Effector memory CD4-positive, alpha-beta T cell (primary cell): Measurements from ENCODE around the gene GREM2.
A peak's percentile ranks its signal among the peaks of the same experiment; 100 is the strongest.

Experiments used
- DNase-seq, 3 donors: peaks; one replicate each; pipeline ENCODE4 v3.0.0-alpha.2; 2020
- H3K27ac ChIP-seq: 2 replicates; pipeline ENCODE4 v1.7.0; 2013; ENCODE audit warnings: mild to moderate bottlenecking, low read length, moderate library complexity; ENCODE audit not compliant: insufficient read depth, poor library complexity, severe bottlenecking
- H3K27me3 ChIP-seq: replicated peaks from 2 replicates; pipeline ENCODE4 v1.7.0; 2013; ENCODE audit warnings: mild to moderate bottlenecking, low read length; ENCODE audit not compliant: insufficient read depth, control insufficient read depth, poor library complexity, severe bottlenecking
- H3K36me3 ChIP-seq: 2 replicates; pipeline ENCODE4 v1.7.0; 2013; ENCODE audit warnings: mild to moderate bottlenecking, low read length, moderate library complexity; ENCODE audit not compliant: control insufficient read depth, insufficient read depth
- H3K4me1 ChIP-seq: 2 replicates; pipeline ENCODE4 v1.7.0; 2013; ENCODE audit warnings: low read length, mild to moderate bottlenecking; ENCODE audit not compliant: control insufficient read depth, insufficient read depth, poor library complexity, severe bottlenecking
- H3K4me3 ChIP-seq: 2 replicates; pipeline ENCODE4 v1.7.0; 2013; ENCODE audit warnings: low read length, low read depth, mild to moderate bottlenecking; ENCODE audit not compliant: insufficient read depth, poor library complexity, severe bottlenecking
- H3K9me3 ChIP-seq: 2 replicates; pipeline ENCODE4 v1.7.0; 2013; ENCODE audit warnings: mild to moderate bottlenecking, low read length, moderate library complexity; ENCODE audit not compliant: control insufficient read depth

Gene GREM2

GRCh38 chr1:240610636-240611035, 1.3 kb downstream of the GREM2 start:
- Histone ChIP-seq H3K4me1 (no peaks in the 10 kb centered on the region), H3K9me3 (no peaks in the 10 kb centered on the region), H3K27ac (no peak overlapping the region), H3K27me3 (no peaks in the 10 kb centered on the region), H3K4me3 (peak overlapping the region; percentile 60), H3K36me3 (no peaks in the 10 kb centered on the region)
- DNase-seq = no peak

GRCh38 chr1:240609527-240610060, 2.4 kb downstream of the GREM2 start:
- DNase-seq = no peak
- Histone ChIP-seq H3K27me3 (no peaks in the 10 kb centered on the region), H3K4me1 (no peaks in the 10 kb centered on the region), H3K27ac (no peak overlapping the region), H3K36me3 (no peaks in the 10 kb centered on the region), H3K9me3 (no peaks in the 10 kb centered on the region), H3K4me3 (no peak overlapping the region)

DNA sequence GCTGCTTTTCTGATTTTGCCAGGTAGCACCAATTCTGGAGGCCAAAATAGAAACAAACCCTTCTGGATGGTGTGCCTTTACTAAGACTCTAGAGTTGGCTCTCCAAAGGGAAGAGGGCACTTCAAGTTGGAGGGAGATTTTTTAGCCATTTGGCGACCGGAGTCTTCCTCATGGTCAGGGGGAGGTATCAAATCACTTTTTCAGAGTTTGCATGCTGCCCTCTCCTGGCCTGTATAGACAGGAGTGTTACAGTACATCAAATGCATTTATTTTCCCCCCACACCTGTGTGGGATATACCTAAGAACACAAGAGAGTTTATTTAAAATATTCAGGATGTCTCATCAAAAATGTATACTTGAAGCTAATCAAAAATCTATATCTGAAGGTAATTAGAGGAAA, 3.2 kb downstream of the GREM2 start:
- Histone ChIP-seq H3K27me3 (no peaks in the 10 kb centered on the region), H3K4me3 (no peak overlapping the region), H3K36me3 (no peaks in the 10 kb centered on the region), H3K4me1 (no peaks in the 10 kb centered on the region), H3K27ac (no peak overlapping the region), H3K9me3 (no peaks in the 10 kb centered on the region)
- DNase-seq = no peak

DNA sequence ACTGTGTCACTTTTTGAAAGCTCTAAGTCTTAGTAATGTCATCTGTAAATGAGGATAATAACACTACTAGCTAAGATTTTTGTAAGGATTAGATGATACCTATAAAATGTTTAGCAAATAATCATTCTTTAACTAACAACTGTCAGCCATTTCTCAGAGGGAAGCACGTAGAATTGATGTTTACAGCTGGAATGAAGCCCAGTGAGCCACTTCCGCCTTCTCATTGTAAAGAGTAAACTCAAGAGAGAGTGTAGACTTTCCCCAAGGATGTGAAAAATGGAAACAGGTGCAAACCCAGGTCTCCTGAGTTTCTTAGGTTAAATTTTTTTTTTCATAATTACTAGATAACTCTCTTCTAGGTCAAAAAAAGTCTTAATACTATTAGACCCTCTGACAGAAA, 4.9 kb downstream of the GREM2 start:
- no peaks in the 10 kb centered on the region for H3K36me3 ChIP-seq
- no peak for DNase-seq
- H3K9me3 ChIP-seq = no peaks in the 10 kb centered on the region
- no peak overlapping the region for H3K27ac ChIP-seq
- no peaks in the 10 kb centered on the region for H3K27me3 ChIP-seq
- no peaks in the 10 kb centered on the region for H3K4me1 ChIP-seq
- no peak overlapping the region for H3K4me3 ChIP-seq

DNA sequence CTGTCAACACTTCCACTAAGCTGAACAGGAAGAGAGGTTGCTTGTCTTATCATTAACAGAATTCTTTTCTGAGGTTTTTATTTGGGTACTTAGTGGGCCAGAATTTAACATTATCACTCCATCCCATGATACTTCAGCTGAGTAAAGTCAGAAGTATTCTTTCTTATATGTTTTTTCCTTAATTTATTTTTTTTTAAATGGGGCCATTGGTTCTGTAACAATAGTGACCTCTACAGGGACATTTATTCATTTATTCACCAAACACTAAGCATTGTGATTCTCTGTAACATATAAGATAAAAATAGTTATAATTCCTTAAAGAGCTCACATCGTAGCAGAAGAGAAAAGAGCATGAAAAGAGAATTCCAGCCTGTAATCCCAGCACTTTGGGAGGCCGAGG, 9.8 kb downstream of the GREM2 start:
- H3K4me1 ChIP-seq = no peaks in the 10 kb centered on the region
- no peak overlapping the region for H3K4me3 ChIP-seq
- no peak overlapping the region for H3K27ac ChIP-seq
- H3K9me3 ChIP-seq = no peaks in the 10 kb centered on the region
- H3K27me3 ChIP-seq = no peaks in the 10 kb centered on the region
- DNase-seq = no peak
- no peaks in the 10 kb centered on the region for H3K36me3 ChIP-seq

- Histone ChIP-seq H3K27ac (no peak overlapping the region), H3K4me3 (no peak overlapping the region), H3K9me3 (no peaks in the 10 kb centered on the region), H3K27me3 (no peaks in the 10 kb centered on the region), H3K36me3 (no peaks in the 10 kb centered on the region), H3K4me1 (no peaks in the 10 kb centered on the region)
- no peak for DNase-seq
Observed at GRCh38 chr1:240599830-240600229, 12.1 kb downstream of the GREM2 start.

DNA sequence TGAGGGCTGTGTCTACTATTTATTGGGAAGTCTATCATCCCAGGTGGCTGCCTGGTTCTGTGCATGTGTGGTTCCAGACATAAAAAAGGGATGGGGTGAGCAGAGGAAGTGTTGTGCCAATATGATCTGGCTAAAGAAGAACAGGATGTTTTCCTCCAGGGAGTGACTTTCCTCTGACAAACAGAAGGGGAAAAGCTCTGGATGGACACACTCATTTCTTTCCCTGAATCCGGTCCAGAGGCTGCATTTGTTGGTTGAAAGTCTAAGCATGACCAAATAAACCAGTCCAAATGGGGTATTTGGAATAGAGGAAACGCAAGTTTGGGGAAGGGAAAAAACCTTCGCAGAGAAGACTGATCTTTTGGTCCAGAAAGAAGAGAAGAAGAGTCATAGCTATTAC, 12.7 kb downstream of the GREM2 start:
- H3K27me3 ChIP-seq = no peaks in the 10 kb centered on the region
- no peaks in the 10 kb centered on the region for H3K9me3 ChIP-seq
- no peaks in the 10 kb centered on the region for H3K4me1 ChIP-seq
- H3K36me3 ChIP-seq = no peaks in the 10 kb centered on the region
- H3K4me3 ChIP-seq = no peak overlapping the region
- DNase-seq = no peak
- no peak overlapping the region for H3K27ac ChIP-seq

DNA sequence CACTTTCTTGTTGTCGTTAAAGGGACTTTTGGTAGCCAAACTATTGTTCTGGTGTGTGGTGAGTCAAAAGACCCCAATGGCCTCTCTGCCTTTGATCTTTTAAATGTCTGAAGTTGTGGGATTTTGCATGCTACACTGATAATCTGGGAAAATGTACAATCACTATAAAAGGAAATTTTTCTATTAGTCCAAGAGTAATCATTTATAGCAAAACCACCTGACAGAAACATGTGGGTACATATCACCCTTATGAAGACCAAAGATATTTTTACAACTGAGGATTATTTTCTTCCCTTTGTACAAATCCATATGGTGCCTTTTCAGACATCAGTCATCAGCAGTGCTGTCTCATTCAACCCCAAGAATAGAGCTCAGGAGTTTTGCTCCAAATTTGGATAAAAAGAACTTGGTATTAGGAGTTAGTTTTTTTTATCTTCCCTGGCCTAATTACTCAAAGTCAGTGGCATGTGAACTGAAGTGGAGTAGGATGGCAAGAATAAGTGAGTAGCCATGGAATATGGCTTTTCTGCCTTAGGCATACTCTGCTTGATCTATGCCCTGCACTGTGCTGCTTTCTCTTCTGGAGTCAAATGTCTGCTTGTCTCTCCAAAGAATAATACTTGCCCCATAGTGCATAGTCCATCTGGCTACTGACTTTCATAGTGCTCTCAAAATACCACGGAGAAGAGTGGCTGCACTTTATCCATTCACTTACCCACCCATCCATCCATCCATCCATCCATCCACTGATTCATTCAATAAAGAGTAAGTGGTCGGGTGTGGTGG, 13.5 kb downstream of the GREM2 start:
- H3K36me3 ChIP-seq = no peaks in the 10 kb centered on the region
- no peak overlapping the region for H3K27ac ChIP-seq
- no peaks in the 10 kb centered on the region for H3K27me3 ChIP-seq
- H3K4me1 ChIP-seq = no peaks in the 10 kb centered on the region
- H3K4me3 ChIP-seq = no peak overlapping the region
- no peaks in the 10 kb centered on the region for H3K9me3 ChIP-seq
- no peak for DNase-seq

GRCh38 chr1:240597153-240597745, 14.7 kb downstream of the GREM2 start:
- H3K9me3 ChIP-seq = no peaks in the 10 kb centered on the region
- H3K4me1 ChIP-seq = peaks cover 2% of the 10 kb centered on the region
- H3K4me3 ChIP-seq = no peak overlapping the region
- H3K27ac ChIP-seq = no peak overlapping the region
- no peaks in the 10 kb centered on the region for H3K27me3 ChIP-seq
- DNase-seq = no peak
- no peaks in the 10 kb centered on the region for H3K36me3 ChIP-seq

DNA sequence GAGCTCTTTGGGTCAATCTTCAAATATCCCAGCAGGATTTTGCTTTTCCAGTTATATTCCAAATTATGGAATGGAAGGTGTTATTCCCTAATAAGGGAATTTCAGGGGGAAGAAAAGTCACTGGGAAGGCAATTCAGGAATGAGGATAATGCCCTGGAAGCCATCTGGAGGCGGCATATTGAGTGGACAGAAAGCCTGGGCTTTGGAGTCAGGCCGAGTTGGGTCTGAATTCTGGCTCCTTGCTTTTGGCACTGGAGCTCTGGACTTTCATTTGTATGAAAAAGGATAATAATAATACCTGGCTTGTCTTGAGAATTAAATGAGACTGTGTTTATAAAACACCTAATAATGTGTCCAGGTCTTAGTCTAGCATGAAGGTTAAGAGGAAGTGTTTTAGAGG, 16.5 kb downstream of the GREM2 start:
- Histone ChIP-seq H3K27me3 (no peaks in the 10 kb centered on the region), H3K4me3 (no peak overlapping the region), H3K36me3 (no peaks in the 10 kb centered on the region), H3K4me1 (peaks cover 2% of the 10 kb centered on the region), H3K9me3 (no peaks in the 10 kb centered on the region), H3K27ac (no peak overlapping the region)
- DNase-seq = no peak
